CD4-positive, alpha-beta T cell treated with Interferon alpha-2 for 1 hour (primary cell): ENCODE data around the gene ZNF577.
A peak's percentile ranks its signal among the peaks of the same experiment; 100 is the strongest.
"Not testable (repeated sequence)": the region's sequence is repeated elsewhere in the genome, so short reads cannot be mapped to it uniquely, and the experiment has no call there.

Source experiments
- DNase-seq, 2 donors: peaks; one replicate each; pipeline ENCODE4 v3.0.0-alpha.2; 2020 to 2022

Gene ZNF577

GRCh38 chr19:51887522-51888498, at the start of gene ZNF577:
TSS of gene ZNF577 (minus strand) at chr19:51887951. CDS start at chr19:51880382, 7,569 bp downstream.
- peak; percentile 76 to 83 for DNase-seq

GRCh38 chr19:51931921-51932320, 44.2 kb upstream of the ZNF577 start:
- DNase-seq: no peak

- no peak for DNase-seq
These were observed 40.1 kb upstream of the ZNF577 start for GRCh38 chr19:51927859-51928258.

- DNase-seq: peak; percentile 84 to 88
These were observed 39.3 kb upstream of the ZNF577 start, which contains the start of gene ZNF613 for GRCh38 chr19:51926784-51927741. TSS of gene ZNF613 (plus strand) at chr19:51927472. CDS start at chr19:51936221, 8,749 bp downstream.

GRCh38 chr19:51926426-51926783, 38.7 kb upstream of the ZNF577 start:
- no peak for DNase-seq

- DNase-seq: no peak
These were observed 34.2 kb upstream of the ZNF577 start for GRCh38 chr19:51921949-51922348.

GRCh38 chr19:51919606-51920005, 31.9 kb upstream of the ZNF577 start:
- no peak for DNase-seq

GRCh38 chr19:51916167-51916566, 28.4 kb upstream of the ZNF577 start:
- DNase-seq: no peak

- DNase-seq: no peak
These were observed 27.6 kb upstream of the ZNF577 start for GRCh38 chr19:51915324-51915867.

- not testable (repeated sequence) for DNase-seq
These were observed 20.2 kb upstream of the ZNF577 start for GRCh38 chr19:51907981-51908380.

GRCh38 chr19:51906108-51906507, 18.4 kb upstream of the ZNF577 start:
- not testable (repeated sequence) for DNase-seq

GRCh38 chr19:51905639-51906038, 17.9 kb upstream of the ZNF577 start:
- not testable (repeated sequence) for DNase-seq

GRCh38 chr19:51905206-51905605, 17.5 kb upstream of the ZNF577 start:
- DNase-seq: no peak

- DNase-seq: peak; percentile 78 to 84
These were observed 16.8 kb upstream of the ZNF577 start, which contains the start of gene ZNF649 for GRCh38 chr19:51904331-51905165. TSS of gene ZNF649 (minus strand) at chr19:51905017. CDS start at chr19:51900107, 4,910 bp downstream.

GRCh38 chr19:51903192-51903591, 15.4 kb upstream of the ZNF577 start:
- no peak for DNase-seq

- no peak for DNase-seq
These were observed 14.1 kb upstream of the ZNF577 start for GRCh38 chr19:51901860-51902259.

GRCh38 chr19:51891193-51891747, 3.5 kb upstream of the ZNF577 start:
- no peak for DNase-seq

- no peak for DNase-seq
These were observed 2.2 kb upstream of the ZNF577 start for GRCh38 chr19:51889934-51890333.

- no peak for DNase-seq
These were observed 3.0 kb downstream of the ZNF577 start for GRCh38 chr19:51884713-51885112.

- DNase-seq: no peak
These were observed 5.2 kb downstream of the ZNF577 start for GRCh38 chr19:51882518-51882917.

GRCh38 chr19:51873097-51873496, 14.7 kb downstream of the ZNF577 start:
- DNase-seq: no peak
